PC-9 (cell line): ENCODE data around the gene UIMC1.
"Not testable (repeated sequence)": the region's sequence is repeated elsewhere in the genome, so short reads cannot be mapped to it uniquely, and the experiment has no call there.

Experiments used
- CTCF ChIP-seq: fragments of 200-600 bp; sonication (generic); conservative IDR thresholded peaks from 2 replicates; pipeline ENCODE4 v1.6.1; 2017; ENCODE audit warnings: mixed run types, antibody characterized with exemption, mild to moderate bottlenecking, moderate library complexity
- EZH2 ChIP-seq: fragments of 200-600 bp; sonication (generic); IDR thresholded peaks from 2 replicates; pipeline ENCODE4 v1.8.0; 2017; ENCODE audit warnings: antibody characterized with exemption, low read depth

- not testable (repeated sequence) for TF ChIP-seq CTCF, EZH2
Measured at GRCh38 chr5:177048531-177048930, 42.0 kb upstream of the UIMC1 start.
